WTC11 (cell line): ENCODE measurements around the gene SENP5.

Experiments used
- ATF1 ChIP-seq: sonication (generic); formaldehyde crosslinking; IDR thresholded peaks from 2 replicates; pipeline ENCODE4 v1.8.1; 2023; ENCODE audit warnings: mild to moderate bottlenecking, moderate library complexity, missing genetic modification reagents
- CREB1 ChIP-seq: sonication (generic); formaldehyde crosslinking; IDR thresholded peaks from 2 replicates; pipeline ENCODE4 v1.8.0; 2023; ENCODE audit warnings: mild to moderate bottlenecking, missing genetic modification reagents
- CREM ChIP-seq: sonication (generic); formaldehyde crosslinking; IDR thresholded peaks from 2 replicates; pipeline ENCODE4 v1.8.1; 2022; ENCODE audit warnings: mild to moderate bottlenecking, missing genetic modification reagents, moderate library complexity
- ELF4 ChIP-seq: sonication (generic); formaldehyde crosslinking; IDR thresholded peaks from 2 replicates; pipeline ENCODE4 v1.8.1; 2022; ENCODE audit warnings: low read depth, mild to moderate bottlenecking, moderate library complexity, missing genetic modification reagents
- ZNF121 ChIP-seq: sonication (generic); formaldehyde crosslinking; IDR thresholded peaks from 2 replicates; pipeline ENCODE4 v1.8.0; 2023; ENCODE audit warnings: missing genetic modification reagents
- TF ChIP-seq, protein P1 (sequence below): fragments of 200-600 bp; IDR thresholded peaks from 2 replicates; pipeline ENCODE4 v1.8.0; 2022; ENCODE audit warnings: antibody characterized with exemption
- TF ChIP-seq, protein P2 (sequence below): sonication (generic); formaldehyde crosslinking; IDR thresholded peaks from 2 replicates; pipeline ENCODE4 v1.8.0; 2022; ENCODE audit warnings: mild to moderate bottlenecking, missing genetic modification reagents
- TF ChIP-seq, protein P3 (sequence below): sonication (generic); formaldehyde crosslinking; IDR thresholded peaks from 2 replicates; pipeline ENCODE4 v1.8.1; 2022; ENCODE audit warnings: missing genetic modification reagents, borderline replicate concordance
- TF ChIP-seq, protein P4 (sequence below): sonication (generic); formaldehyde crosslinking; IDR thresholded peaks from 2 replicates; pipeline ENCODE4 v1.8.1; 2023; ENCODE audit warnings: mild to moderate bottlenecking, moderate library complexity, missing genetic modification reagents

DNA sequence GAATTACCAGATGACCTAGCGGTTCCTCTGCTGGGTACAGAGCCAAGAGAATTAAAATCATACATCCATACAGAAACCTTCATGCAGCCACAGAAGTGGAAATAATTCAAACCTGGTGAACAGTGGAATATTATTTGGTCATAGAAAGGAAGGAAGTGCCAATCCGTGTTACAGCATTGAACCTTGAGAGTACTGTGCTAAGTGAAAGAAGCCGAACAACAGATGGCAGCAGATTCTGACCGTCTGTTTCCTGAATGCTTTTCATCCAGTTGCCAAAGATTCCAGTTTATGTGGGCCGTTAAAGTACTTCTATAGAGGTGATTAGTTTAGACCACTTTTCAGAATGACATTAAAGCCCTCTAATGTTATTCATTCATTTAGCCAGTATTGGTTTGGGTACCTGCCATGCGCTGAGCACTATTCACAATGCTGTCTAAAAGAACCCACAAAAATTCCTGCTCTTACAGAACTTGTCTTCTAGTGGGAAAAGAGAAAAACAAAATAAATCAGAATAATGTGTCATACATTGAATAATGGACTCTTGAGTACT lies 45.8 kb upstream of the SENP5 start:
- TF ChIP-seq ZNF121 (CRISPR knock-in tag): no peak
- TF ChIP-seq, protein P1, sequence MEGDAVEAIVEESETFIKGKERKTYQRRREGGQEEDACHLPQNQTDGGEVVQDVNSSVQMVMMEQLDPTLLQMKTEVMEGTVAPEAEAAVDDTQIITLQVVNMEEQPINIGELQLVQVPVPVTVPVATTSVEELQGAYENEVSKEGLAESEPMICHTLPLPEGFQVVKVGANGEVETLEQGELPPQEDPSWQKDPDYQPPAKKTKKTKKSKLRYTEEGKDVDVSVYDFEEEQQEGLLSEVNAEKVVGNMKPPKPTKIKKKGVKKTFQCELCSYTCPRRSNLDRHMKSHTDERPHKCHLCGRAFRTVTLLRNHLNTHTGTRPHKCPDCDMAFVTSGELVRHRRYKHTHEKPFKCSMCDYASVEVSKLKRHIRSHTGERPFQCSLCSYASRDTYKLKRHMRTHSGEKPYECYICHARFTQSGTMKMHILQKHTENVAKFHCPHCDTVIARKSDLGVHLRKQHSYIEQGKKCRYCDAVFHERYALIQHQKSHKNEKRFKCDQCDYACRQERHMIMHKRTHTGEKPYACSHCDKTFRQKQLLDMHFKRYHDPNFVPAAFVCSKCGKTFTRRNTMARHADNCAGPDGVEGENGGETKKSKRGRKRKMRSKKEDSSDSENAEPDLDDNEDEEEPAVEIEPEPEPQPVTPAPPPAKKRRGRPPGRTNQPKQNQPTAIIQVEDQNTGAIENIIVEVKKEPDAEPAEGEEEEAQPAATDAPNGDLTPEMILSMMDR: no peak
- TF ChIP-seq, protein P2, sequence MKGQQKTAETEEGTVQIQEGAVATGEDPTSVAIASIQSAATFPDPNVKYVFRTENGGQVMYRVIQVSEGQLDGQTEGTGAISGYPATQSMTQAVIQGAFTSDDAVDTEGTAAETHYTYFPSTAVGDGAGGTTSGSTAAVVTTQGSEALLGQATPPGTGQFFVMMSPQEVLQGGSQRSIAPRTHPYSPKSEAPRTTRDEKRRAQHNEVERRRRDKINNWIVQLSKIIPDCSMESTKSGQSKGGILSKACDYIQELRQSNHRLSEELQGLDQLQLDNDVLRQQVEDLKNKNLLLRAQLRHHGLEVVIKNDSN (CRISPR knock-in tag): no peak
- TF ChIP-seq, protein P3, sequence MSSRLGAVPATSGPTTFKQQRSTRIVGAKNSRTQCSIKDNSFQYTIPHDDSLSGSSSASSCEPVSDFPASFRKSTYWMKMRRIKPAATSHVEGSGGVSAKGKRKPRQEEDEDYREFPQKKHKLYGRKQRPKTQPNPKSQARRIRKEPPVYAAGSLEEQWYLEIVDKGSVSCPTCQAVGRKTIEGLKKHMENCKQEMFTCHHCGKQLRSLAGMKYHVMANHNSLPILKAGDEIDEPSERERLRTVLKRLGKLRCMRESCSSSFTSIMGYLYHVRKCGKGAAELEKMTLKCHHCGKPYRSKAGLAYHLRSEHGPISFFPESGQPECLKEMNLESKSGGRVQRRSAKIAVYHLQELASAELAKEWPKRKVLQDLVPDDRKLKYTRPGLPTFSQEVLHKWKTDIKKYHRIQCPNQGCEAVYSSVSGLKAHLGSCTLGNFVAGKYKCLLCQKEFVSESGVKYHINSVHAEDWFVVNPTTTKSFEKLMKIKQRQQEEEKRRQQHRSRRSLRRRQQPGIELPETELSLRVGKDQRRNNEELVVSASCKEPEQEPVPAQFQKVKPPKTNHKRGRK (CRISPR knock-in tag): no peak
- TF ChIP-seq, protein P4, sequence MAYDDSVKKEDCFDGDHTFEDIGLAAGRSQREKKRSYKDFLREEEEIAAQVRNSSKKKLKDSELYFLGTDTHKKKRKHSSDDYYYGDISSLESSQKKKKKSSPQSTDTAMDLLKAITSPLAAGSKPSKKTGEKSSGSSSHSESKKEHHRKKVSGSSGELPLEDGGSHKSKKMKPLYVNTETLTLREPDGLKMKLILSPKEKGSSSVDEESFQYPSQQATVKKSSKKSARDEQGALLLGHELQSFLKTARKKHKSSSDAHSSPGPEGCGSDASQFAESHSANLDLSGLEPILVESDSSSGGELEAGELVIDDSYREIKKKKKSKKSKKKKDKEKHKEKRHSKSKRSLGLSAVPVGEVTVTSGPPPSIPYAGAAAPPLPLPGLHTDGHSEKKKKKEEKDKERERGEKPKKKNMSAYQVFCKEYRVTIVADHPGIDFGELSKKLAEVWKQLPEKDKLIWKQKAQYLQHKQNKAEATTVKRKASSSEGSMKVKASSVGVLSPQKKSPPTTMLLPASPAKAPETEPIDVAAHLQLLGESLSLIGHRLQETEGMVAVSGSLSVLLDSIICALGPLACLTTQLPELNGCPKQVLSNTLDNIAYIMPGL (CRISPR knock-in tag): no peak
- TF ChIP-seq CREB1 (CRISPR knock-in tag): no peak
- no peak for TF ChIP-seq CREM (CRISPR knock-in tag)
- no peak for TF ChIP-seq ELF4
- TF ChIP-seq ATF1 (CRISPR knock-in tag): no peak
